ENCODE measurements around the gene ATP5F1A.
"Not testable (repeated sequence)": the region's sequence is repeated elsewhere in the genome, so short reads cannot be mapped to it uniquely, and the experiment has no call there.

The ATP5F1A gene

GRCh38 chr18:46134920-46135675 lies 37.0 kb upstream of the ATP5F1A start:
- Histone ChIP-seq H3F3A (ENCODE audit: low read depth) (no peaks in the 10 kb centered on the region), H3K9me2 (replicated peaks; ENCODE audit: low read depth, low read length) (no peaks in the 10 kb centered on the region), H3K4me1 (ENCODE audit: insufficient read depth, low read length, poor library complexity, severe bottlenecking) (no peaks in the 10 kb centered on the region), H3K79me2 (ENCODE audit: insufficient read depth, low read length) (no peaks in the 10 kb centered on the region), H3K27me3 (ENCODE audit: insufficient read depth, low read length, poor library complexity, severe bottlenecking) (no peaks in the 10 kb centered on the region), H4K20me1 (ENCODE audit: insufficient read depth, low read length, poor library complexity, severe bottlenecking) (no peaks in the 10 kb centered on the region), H3K4me2 (ENCODE audit: low read depth, low read length, poor library complexity, severe bottlenecking) (no peak overlapping the region), H3K9ac (ENCODE audit: low read depth, low read length, poor library complexity, severe bottlenecking) (no peak overlapping the region), H3K9me3 (ENCODE audit: insufficient read depth, low read depth, low read length) (no peaks in the 10 kb centered on the region), H3K36me3 (ENCODE audit: insufficient read depth, low read length) (peaks cover under 1% of the 10 kb centered on the region; the same call in 1 of the 2 replicates), H2AFZ (ENCODE audit: low read length) (no peak overlapping the region), H3K4me3 (ENCODE audit: low read length, poor library complexity, severe bottlenecking) (no peak overlapping the region)
- TF ChIP-seq, protein P1, sequence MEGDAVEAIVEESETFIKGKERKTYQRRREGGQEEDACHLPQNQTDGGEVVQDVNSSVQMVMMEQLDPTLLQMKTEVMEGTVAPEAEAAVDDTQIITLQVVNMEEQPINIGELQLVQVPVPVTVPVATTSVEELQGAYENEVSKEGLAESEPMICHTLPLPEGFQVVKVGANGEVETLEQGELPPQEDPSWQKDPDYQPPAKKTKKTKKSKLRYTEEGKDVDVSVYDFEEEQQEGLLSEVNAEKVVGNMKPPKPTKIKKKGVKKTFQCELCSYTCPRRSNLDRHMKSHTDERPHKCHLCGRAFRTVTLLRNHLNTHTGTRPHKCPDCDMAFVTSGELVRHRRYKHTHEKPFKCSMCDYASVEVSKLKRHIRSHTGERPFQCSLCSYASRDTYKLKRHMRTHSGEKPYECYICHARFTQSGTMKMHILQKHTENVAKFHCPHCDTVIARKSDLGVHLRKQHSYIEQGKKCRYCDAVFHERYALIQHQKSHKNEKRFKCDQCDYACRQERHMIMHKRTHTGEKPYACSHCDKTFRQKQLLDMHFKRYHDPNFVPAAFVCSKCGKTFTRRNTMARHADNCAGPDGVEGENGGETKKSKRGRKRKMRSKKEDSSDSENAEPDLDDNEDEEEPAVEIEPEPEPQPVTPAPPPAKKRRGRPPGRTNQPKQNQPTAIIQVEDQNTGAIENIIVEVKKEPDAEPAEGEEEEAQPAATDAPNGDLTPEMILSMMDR (conservative IDR thresholded peaks at IDR 0.05; ENCODE audit: low read length), result no peak
- no peak for TF ChIP-seq EZH2phosphoT487 (IDR thresholded peaks at IDR 0.05; ENCODE audit: borderline replicate concordance)

GRCh38 chr18:46133534-46133933 lies 35.4 kb upstream of the ATP5F1A start:
- no peak overlapping the region for H3K9ac ChIP-seq (ENCODE audit: low read depth, low read length, poor library complexity, severe bottlenecking)
- H3K4me1 ChIP-seq (ENCODE audit: insufficient read depth, low read length, poor library complexity, severe bottlenecking), result no peaks in the 10 kb centered on the region
- H3K36me3 ChIP-seq (ENCODE audit: insufficient read depth, low read length), result peaks cover 16% of the 10 kb centered on the region; the same call in 1 of the 2 replicates
- no peaks in the 10 kb centered on the region for H3K9me2 ChIP-seq (replicated peaks; ENCODE audit: low read depth, low read length)
- TF ChIP-seq, protein P1 (conservative IDR thresholded peaks at IDR 0.05; ENCODE audit: low read length), result no peak
- TF ChIP-seq EZH2phosphoT487 (IDR thresholded peaks at IDR 0.05; ENCODE audit: borderline replicate concordance), result no peak
- no peak overlapping the region for H3K4me2 ChIP-seq (ENCODE audit: low read depth, low read length, poor library complexity, severe bottlenecking)
- H3K27me3 ChIP-seq (ENCODE audit: insufficient read depth, low read length, poor library complexity, severe bottlenecking), result no peaks in the 10 kb centered on the region
- no peaks in the 10 kb centered on the region for H3K9me3 ChIP-seq (ENCODE audit: insufficient read depth, low read depth, low read length)
- no peaks in the 10 kb centered on the region for H3K79me2 ChIP-seq (ENCODE audit: insufficient read depth, low read length)
- H4K20me1 ChIP-seq (ENCODE audit: insufficient read depth, low read length, poor library complexity, severe bottlenecking), result no peaks in the 10 kb centered on the region
- H3F3A ChIP-seq (ENCODE audit: low read depth), result no peaks in the 10 kb centered on the region
- H2AFZ ChIP-seq (ENCODE audit: low read length), result no peak overlapping the region
- no peak overlapping the region for H3K4me3 ChIP-seq (ENCODE audit: low read length, poor library complexity, severe bottlenecking)

DNA sequence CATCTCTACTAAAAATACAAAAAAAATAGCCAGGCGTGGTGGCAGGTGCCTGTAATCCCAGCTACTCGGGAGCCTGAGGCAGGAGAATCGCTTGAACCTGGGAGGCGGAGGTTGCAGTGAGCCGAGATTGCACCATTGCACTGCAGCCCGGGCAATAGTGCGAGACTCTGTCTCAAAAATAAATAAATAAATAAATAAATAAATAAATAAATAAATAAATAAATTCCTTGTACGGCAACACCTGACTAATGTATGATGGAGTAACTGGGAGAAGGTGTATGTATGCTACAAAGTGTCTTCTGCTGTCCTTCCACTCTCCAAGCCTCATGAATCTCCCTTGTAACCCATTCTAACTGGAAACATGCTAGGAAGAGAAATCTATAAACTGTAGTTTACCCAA lies 32.5 kb upstream of the ATP5F1A start:
- H3F3A ChIP-seq (ENCODE audit: low read depth); H3K9ac ChIP-seq (ENCODE audit: low read depth, low read length, poor library complexity, severe bottlenecking); H3K27me3 ChIP-seq (ENCODE audit: insufficient read depth, low read length, poor library complexity, severe bottlenecking); H3K4me2 ChIP-seq (ENCODE audit: low read depth, low read length, poor library complexity, severe bottlenecking); H2AFZ ChIP-seq (ENCODE audit: low read length); H4K20me1 ChIP-seq (ENCODE audit: insufficient read depth, low read length, poor library complexity, severe bottlenecking); H3K9me3 ChIP-seq (ENCODE audit: insufficient read depth, low read depth, low read length); H3K9me2 ChIP-seq (replicated peaks; ENCODE audit: low read depth, low read length); H3K4me1 ChIP-seq (ENCODE audit: insufficient read depth, low read length, poor library complexity, severe bottlenecking); H3K79me2 ChIP-seq (ENCODE audit: insufficient read depth, low read length); H3K4me3 ChIP-seq (ENCODE audit: low read length, poor library complexity, severe bottlenecking): not testable (repeated sequence)
- peaks cover 36% of the 10 kb centered on the region; the same call in 1 of the 2 replicates for H3K36me3 ChIP-seq (ENCODE audit: insufficient read depth, low read length)

GRCh38 chr18:46130061-46130460 lies 32.0 kb upstream of the ATP5F1A start:
- H4K20me1 ChIP-seq (ENCODE audit: insufficient read depth, low read length, poor library complexity, severe bottlenecking), result no peaks in the 10 kb centered on the region
- peaks cover 38% of the 10 kb centered on the region; the same call in 1 of the 2 replicates for H3K36me3 ChIP-seq (ENCODE audit: insufficient read depth, low read length)
- H3K4me2 ChIP-seq (ENCODE audit: low read depth, low read length, poor library complexity, severe bottlenecking), result no peak overlapping the region
- TF ChIP-seq, protein P1 (conservative IDR thresholded peaks at IDR 0.05; ENCODE audit: low read length), result no peak
- no peak for TF ChIP-seq EZH2phosphoT487 (IDR thresholded peaks at IDR 0.05; ENCODE audit: borderline replicate concordance)
- H3K9ac ChIP-seq (ENCODE audit: low read depth, low read length, poor library complexity, severe bottlenecking), result no peak overlapping the region
- no peaks in the 10 kb centered on the region for H3F3A ChIP-seq (ENCODE audit: low read depth)
- H3K79me2 ChIP-seq (ENCODE audit: insufficient read depth, low read length), result no peaks in the 10 kb centered on the region
- H2AFZ ChIP-seq (ENCODE audit: low read length), result no peak overlapping the region
- no peak overlapping the region for H3K4me3 ChIP-seq (ENCODE audit: low read length, poor library complexity, severe bottlenecking)
- no peaks in the 10 kb centered on the region for H3K4me1 ChIP-seq (ENCODE audit: insufficient read depth, low read length, poor library complexity, severe bottlenecking)
- no peaks in the 10 kb centered on the region for H3K27me3 ChIP-seq (ENCODE audit: insufficient read depth, low read length, poor library complexity, severe bottlenecking)
- H3K9me3 ChIP-seq (ENCODE audit: insufficient read depth, low read depth, low read length), result no peaks in the 10 kb centered on the region
- no peaks in the 10 kb centered on the region for H3K9me2 ChIP-seq (replicated peaks; ENCODE audit: low read depth, low read length)

DNA sequence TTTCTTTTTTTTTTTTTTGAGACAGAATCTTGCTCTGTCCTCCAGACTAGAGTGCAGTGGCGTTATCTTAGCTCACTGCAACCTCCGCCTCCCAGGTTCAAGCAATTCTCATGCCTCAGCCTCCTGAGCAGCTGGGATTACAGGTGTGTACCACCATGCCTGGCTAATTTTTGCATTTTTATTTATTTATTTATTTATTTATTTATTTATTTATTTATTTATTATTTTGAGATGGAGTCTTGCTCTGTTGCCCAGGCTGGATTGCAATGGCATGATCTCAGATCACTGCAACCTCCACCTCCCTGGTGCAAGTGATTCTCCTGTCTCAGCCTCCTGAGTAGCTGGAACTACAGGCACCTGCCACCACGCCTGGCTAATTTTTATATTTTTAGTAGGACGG lies 28.5 kb upstream of the ATP5F1A start:
- not testable (repeated sequence) for H3K4me3 ChIP-seq (ENCODE audit: low read length, poor library complexity, severe bottlenecking); H3K9ac ChIP-seq (ENCODE audit: low read depth, low read length, poor library complexity, severe bottlenecking); H3K9me2 ChIP-seq (replicated peaks; ENCODE audit: low read depth, low read length); H3K4me1 ChIP-seq (ENCODE audit: insufficient read depth, low read length, poor library complexity, severe bottlenecking); H3K27me3 ChIP-seq (ENCODE audit: insufficient read depth, low read length, poor library complexity, severe bottlenecking); H4K20me1 ChIP-seq (ENCODE audit: insufficient read depth, low read length, poor library complexity, severe bottlenecking); H3K79me2 ChIP-seq (ENCODE audit: insufficient read depth, low read length); H3K9me3 ChIP-seq (ENCODE audit: insufficient read depth, low read depth, low read length); H2AFZ ChIP-seq (ENCODE audit: low read length); H3F3A ChIP-seq (ENCODE audit: low read depth); H3K4me2 ChIP-seq (ENCODE audit: low read depth, low read length, poor library complexity, severe bottlenecking)
- H3K36me3 ChIP-seq (ENCODE audit: insufficient read depth, low read length), result peaks cover 61% of the 10 kb centered on the region; the same call in 1 of the 2 replicates

All from Loucy (cell line).